Adrenal gland (tissue), 5 donors: ENCODE data around the gene PGRMC2.

Source experiments
- CTCF ChIP-seq, 6 experiments: fragments of 450-650 bp in 4 of 6; fragments of 200-600 bp in 2 of 6; sonication (generic) in 1 of 6; IDR thresholded peaks; 1 replicate in 5 of 6; 2 replicates in 1 of 6; pipeline versions ENCODE4 v1.5.1 to v1.8.0; 2016 to 2021; ENCODE audit warnings: antibody characterized with exemption in 6 of 6, mild to moderate bottlenecking in 2 of 6, moderate library complexity in 1 of 6
- POLR2A ChIP-seq, 2 donors: fragments of 450-650 bp; IDR thresholded peaks; one replicate each; pipeline ENCODE4 v1.6.1; 2017; ENCODE audit warnings: antibody characterized with exemption in 2 of 2, mild to moderate bottlenecking in 2 of 2, moderate library complexity in 1 of 2
- donor health status: DM: no; HTN: no; CAD: no.

GRCh38 chr4:128285085-128285997 is 2.3 kb downstream of the PGRMC2 start:
- TF ChIP-seq POLR2A (IDR thresholded peaks at IDR 0.05), result no peak
- no peak for TF ChIP-seq CTCF (IDR thresholded peaks at IDR 0.05)
